Measurements from ENCODE around the gene CMTR1.

- TF ChIP-seq, protein P1, sequence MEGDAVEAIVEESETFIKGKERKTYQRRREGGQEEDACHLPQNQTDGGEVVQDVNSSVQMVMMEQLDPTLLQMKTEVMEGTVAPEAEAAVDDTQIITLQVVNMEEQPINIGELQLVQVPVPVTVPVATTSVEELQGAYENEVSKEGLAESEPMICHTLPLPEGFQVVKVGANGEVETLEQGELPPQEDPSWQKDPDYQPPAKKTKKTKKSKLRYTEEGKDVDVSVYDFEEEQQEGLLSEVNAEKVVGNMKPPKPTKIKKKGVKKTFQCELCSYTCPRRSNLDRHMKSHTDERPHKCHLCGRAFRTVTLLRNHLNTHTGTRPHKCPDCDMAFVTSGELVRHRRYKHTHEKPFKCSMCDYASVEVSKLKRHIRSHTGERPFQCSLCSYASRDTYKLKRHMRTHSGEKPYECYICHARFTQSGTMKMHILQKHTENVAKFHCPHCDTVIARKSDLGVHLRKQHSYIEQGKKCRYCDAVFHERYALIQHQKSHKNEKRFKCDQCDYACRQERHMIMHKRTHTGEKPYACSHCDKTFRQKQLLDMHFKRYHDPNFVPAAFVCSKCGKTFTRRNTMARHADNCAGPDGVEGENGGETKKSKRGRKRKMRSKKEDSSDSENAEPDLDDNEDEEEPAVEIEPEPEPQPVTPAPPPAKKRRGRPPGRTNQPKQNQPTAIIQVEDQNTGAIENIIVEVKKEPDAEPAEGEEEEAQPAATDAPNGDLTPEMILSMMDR (IDR thresholded peaks at IDR 0.05 in 2 of 3, conservative IDR thresholded peaks at IDR 0.05 in 1 of 3; ENCODE audit: control insufficient read depth in 2 of 3, extremely low read depth in 1 of 3, insufficient read depth in 1 of 3, low read depth in 3 of 3, low read length in 3 of 3): no peak
- TF ChIP-seq EGR1 (IDR thresholded peaks at IDR 0.05; ENCODE audit: borderline replicate concordance in 1 of 2, low read depth in 2 of 2, low read length in 2 of 2) (no peak), ZSCAN29 (IDR thresholded peaks at IDR 0.05) (no peak), SUZ12 (IDR thresholded peaks at IDR 0.05; ENCODE audit: unreplicated experiment) (no peak), CBFB (IDR thresholded peaks at IDR 0.05; ENCODE audit: low read depth) (no peak), GABPA (IDR thresholded peaks at IDR 0.05; ENCODE audit: low read depth) (no peak), POLR2A (IDR thresholded peaks at IDR 0.05; ENCODE audit: low read depth, low read length) (no peak), ESRRA (IDR thresholded peaks at IDR 0.05; ENCODE audit: low read length) (no peak), NFIC (IDR thresholded peaks at IDR 0.05; ENCODE audit: low read depth, low read length) (no peak), NRF1 (conservative IDR thresholded peaks at IDR 0.05; ENCODE audit: low read depth, low read length) (no peak)
Measured at GRCh38 chr6:37531026-37531425, 98.0 kb downstream of the CMTR1 start.

Data from GM12878 (cell line).